Hematopoietic multipotent progenitor cell treated with erythropoietin and hydrocortisone succinate and interleukin-3 and kit ligand, for 4 days (in vitro differentiated cells): ENCODE results near the gene TPRX2.
"Not testable (repeated sequence)": the region's sequence is repeated elsewhere in the genome, so short reads cannot be mapped to it uniquely, and the experiment has no call there.

ENCODE experiments used
- DNase-seq: peaks from one replicate; pipeline ENCODE4 v3.0.0-alpha.2; 2015

Gene TPRX2

DNA sequence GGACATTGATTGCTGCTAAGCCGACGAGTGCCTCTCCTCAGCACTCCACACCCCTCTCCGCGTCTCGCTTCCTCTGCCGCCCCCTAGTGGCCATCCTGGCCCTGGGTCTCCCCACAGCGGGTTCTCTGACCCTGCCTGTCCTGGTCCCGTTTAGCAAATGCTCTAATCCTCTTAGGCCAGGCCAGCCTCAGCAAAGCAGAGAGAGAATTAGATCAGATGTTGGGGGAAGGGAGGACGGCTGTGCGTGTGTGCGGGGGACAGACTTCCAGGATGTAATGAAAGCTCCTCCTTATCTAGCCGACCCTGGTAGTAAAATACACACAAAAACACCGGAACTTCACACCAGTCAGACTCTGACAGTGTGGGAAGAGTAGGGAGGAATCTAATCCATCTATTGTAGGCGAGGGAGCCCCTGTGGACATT lies 4.5 kb downstream of the TPRX2 start:
- peak; percentile 89 for DNase-seq

DNA sequence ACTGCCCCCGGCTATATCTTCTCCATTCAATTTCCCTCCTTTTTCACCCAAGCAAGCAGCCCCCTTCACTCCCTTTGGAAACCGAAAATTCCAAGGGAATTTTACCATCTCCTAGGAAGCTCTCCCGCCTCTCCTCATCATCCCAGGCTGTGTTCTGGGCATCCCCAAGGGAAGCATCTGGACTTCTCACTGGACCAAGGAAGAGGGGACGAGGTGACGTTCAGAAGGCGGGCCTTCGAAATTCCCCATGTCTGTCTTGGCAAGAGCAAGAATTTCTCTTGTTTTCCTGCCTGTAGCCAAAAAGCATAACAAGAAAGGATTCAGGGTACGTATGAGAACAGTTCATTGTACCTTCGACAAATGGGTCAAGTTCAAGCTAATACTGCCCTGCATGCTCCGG lies 6.1 kb downstream of the TPRX2 start:
- no peak for DNase-seq

DNA sequence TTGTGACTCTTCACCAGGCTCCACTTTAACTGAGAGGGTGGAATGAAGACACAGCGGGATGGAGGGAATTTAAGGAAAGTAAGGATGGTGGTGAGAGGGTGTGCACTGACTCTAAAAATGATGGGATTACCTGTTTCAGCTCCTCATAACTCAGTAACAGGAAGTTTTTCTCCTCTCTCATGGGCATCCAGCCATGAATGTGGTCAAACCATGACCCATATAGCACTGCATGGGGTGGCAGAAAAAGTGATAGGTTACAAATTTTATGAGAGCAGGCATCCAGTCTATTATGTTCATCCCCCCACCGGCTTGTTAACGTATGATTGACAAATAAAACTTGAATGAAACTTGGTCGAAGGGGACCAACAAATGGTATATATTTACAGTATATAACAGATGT lies 19.9 kb downstream of the TPRX2 start:
- DNase-seq = no peak

DNA sequence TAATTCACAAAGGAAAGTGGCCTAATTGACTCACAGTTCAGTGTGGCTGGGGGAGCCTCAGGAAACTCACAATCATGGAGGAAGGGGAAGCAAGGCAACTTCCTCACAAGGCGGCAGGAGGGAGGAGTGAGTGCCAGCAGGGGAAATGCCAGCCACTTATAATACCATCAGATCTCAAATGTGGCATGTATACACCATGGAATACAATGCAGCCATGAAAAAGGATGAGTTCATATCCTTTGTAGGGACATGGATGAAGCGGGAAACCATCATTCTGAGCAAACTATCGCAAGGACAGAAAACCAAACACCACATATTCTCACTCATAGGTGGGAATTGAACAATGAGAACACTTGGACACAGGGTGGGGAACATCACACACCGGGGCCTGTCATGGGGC lies 20.4 kb downstream of the TPRX2 start:
- not testable (repeated sequence) for DNase-seq

DNA sequence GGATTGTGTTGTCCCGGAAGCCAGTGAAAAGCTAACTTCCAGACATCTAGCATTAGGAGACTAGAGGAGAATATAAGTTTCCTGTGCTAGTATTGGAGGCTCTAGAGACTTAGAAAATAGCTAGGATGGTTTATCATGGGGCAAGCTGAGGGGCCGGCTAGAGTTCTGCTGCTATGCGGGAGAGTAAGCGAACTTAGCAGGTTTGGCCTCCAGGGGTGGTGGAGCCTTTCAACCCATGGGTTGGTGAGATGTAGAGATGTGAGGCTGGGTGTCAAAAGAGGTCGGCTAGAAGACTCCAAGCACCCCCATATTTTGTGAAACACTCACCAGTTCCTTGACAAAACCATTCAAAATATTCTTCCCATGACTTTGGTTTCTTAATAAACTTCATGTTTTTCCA lies 22.7 kb downstream of the TPRX2 start:
- DNase-seq = no peak

DNA sequence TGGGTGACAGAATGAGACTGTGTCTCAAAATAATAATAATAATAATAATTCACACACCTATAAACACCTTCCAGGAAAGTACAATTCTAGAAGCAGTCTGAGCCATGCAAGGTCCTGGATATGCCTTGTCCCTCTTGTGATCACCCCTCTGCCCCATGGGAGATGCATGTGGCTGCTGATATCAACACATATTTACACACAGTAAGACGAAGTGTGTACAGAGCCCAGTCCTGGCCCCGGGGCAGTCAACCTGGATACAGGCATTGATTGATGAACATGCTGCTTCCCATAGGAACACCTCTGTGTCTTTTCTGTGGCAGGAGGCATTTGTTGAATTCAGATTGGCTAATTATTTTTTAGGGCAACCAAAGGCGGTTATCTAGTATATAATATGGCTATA lies 23.9 kb downstream of the TPRX2 start:
- DNase-seq = no peak

DNA sequence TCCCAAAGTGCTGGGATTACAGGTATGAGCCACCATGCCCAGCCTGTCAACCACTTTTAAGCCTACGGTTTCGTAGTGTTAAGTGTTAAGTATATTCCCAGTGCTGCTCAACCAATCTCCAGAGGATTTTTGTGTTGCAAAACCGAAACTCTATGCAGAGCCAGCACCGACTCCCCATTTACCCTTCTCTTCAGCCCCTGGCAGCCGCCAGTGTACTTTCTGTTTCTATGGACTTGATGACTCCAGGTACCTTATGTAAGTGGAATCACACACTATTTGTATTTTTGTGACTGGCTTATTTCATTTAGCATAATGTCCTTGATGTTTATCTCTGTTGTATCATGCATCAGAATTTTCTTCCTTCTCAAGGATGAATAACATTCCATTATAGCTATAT lies 26.0 kb downstream of the TPRX2 start:
- no peak for DNase-seq

DNA sequence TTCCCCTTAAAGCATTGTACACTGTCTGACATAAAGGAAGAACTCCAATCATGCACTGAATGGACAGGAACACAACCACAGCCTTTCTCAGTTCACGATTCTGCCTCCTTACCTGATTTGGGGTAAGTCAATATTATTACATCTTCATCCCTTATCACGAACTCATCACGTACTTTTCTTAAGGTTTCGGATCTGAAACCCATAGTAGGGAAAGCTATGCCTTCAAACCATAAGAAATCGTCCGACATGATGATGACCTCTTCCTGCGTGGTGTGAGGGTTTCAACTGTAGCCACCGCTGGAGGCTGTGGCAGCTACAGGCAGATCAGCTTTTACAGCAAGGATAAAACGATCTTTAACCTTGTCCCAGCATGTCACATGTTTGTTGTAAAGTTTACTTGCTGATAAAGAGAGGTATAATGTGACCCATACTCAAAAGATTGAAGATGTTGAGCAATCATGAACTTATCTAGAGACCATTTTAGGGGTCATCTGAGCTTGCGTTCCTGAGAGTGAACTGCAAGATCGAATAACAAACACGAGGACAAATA lies 27.1 kb downstream of the TPRX2 start, which contains the start of gene SULT2A1:
TSS of gene SULT2A1 (minus strand) at position 306 of the 550 bp plus-strand sequence. CDS start at position 248, 58 bp downstream.
- DNase-seq = no peak

DNA sequence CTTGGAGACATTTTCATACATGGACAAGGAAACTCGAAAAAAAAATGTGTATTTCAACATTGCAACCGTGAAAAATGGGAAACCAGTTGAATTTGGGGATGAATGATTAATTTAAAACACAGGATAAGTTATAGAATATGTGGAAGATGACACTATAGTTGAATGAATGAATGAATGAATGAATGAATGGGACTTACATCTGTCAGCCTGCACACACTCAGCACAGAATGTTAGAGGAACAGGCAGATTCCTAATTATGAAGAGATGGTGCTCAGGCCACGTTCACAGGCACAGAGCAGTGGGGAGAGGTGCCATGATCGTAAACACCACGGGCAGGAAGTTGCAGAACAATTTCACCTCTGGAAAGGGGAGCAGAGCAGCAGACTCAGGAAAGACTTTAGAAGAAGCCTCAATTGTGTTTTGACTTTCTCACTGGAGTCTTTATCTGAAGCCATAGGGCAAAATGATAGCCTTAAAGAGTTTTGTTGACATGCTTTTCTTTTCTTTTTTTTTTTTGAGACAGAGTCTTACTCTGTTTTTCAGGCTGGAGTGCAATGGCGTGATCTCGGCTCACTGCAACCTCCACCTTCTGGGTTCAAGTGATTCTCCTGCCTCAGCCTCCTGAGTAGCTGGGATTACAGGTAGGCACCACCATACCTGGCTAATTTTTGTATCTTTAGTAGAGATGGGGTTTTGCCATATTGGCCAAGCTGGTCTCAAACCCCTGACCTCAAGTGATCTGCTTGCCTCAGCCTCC lies 32.0 kb downstream of the TPRX2 start:
- DNase-seq = peak; percentile 4

DNA sequence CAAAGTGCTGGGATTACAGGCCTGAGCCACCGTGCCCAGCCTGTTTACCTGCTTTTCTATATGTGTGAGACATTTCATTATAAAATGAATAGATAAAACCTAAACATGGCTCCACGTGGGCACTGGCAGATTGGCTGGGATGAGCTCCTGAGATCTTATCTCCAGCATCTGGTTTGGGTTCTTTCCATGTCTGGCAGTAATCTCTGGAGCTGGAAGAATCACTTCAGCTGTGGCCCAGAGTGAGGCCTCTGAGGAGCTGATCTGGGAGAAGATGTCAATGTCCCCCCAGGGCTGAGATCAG lies 32.5 kb downstream of the TPRX2 start:
- DNase-seq = no peak

DNA sequence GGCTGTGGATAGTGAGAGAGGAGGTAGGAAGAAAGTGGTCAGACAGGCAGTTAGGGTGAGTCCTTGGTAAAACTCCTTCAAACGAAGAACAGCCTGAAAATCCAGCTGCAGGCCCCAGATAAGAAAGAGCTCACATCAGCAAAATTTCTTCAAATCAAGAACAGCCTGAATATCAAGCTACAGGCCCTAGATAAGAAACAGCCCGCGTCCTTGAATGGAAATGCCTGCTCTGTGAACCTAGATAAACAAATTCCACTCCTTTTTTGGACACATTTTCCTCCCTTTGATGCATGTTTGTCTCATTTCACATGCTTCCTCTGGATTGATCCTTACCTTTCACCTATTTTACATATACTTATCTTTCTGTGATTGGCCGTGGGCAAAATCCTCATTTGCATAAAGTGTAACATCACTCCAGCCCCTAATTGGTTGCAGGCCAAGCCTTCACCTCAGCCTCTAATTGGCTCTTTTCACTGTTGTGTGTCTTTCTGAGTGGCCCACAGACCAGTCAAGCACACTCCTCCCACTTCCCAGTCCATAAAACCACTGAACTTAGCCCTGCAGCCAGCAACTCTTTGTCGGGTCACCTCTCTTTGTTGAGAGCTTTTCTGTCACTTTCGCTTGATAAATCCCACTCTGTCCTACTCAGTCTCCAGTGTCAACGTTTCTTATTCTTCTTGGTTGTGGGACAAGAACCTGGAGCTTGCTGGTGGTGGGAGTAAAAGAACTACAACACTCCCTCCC lies 33.1 kb downstream of the TPRX2 start:
- DNase-seq = peak; percentile 96

DNA sequence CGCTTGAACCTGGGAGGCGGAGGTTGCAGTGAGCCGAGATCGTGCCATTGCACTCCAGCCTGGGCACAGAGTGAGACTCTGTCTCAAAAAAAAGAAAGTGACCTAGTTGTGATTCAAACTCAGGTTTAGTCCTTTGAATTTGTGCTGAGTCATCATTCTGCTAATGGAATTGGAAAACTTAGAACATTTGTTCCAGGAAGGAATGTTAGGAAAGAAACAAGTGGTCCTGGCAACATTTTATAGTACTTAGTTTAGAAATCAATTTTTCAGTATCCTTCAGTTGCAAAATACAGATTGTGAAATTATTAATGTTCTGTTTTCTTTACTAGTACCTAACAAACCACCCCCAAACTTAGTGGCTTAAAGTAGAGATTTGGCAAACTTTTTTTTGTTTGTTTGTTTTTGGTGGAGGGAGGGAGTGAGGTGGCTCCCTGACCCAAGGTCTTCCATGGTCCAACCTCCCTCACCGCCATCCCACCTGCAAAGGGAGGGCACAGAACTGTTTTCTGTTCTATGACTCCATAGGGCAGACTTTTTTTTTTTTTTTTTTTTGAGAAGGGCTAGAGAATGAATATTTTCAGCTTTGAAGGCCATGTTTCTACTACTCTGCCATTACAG lies 36.2 kb downstream of the TPRX2 start:
- no peak for DNase-seq

DNA sequence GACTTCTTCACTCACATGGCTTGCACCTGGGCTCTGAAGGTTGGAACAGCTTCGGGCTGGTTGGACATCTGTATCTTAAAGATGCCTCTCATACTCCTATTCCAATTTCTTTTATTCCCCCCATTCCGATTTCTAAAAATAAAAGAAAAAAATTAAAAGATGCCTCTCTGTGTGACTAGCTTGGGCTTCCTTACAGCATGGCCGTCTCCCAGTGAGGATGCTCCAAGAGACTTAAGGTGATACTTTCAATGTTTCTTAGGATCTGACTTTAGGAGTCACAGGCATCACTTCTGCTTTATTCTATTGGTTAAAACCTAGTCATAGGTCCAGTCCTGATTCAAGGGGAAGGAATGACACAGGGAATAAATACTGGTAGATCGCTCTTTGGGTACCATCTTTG lies 37.0 kb downstream of the TPRX2 start:
- no peak for DNase-seq

DNA sequence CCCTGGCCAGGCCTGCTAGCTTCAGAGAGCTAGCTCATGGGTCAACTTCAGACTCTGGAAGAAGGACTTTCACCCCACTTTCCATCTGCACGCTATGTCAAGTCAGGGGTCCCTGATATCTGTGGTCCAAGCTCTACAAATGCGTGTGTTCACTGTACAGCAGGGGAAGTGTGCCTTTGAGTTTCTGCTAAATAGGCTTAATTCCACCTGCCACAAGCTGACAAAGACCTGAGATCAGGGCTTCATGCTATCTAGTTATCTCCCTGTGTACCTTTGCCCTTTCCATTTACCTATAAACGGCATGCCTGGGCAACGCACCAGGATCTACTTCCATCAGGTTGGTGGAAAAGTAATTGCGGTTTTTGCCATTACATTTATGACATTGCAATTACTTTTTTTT lies 37.7 kb downstream of the TPRX2 start:
- no peak for DNase-seq

DNA sequence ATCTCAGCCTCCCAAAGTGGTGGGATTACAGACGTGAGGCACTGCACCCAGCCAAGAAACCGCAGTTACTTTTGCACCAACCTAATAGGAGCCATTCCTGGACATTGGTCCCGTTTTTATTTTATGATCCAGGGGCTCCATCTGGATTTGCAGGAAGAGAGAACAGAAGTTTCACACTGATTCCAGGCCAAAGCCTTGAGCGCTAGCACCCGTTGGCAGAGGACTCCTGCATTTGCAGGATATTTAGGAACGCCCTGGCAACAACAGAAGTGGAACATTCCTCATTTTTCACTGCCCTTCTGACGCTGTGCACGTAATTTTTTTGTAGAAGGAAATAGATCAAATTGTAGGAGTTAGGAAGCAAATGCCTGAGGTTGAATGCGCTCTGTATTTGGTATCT lies 38.8 kb downstream of the TPRX2 start:
- no peak for DNase-seq

DNA sequence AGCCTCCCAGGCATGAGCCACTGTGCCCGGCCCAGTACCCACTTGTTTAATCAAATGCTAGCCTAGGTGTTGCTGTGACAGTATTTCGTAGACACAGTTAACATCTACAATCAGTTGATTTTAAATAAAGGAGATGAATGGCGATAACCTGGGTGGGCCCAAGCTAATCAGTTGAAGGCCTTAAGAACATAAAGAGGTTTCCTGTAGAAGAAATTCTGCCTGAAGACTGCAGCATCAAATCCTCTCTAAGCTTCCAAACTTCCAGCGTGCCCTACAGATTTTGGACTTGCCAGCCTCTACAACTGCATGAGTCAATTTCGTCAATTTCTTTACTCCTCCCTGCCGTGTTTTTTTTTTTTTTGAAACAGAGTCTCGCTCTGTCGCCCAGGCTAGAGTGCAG lies 40.3 kb downstream of the TPRX2 start:
- DNase-seq = no peak

DNA sequence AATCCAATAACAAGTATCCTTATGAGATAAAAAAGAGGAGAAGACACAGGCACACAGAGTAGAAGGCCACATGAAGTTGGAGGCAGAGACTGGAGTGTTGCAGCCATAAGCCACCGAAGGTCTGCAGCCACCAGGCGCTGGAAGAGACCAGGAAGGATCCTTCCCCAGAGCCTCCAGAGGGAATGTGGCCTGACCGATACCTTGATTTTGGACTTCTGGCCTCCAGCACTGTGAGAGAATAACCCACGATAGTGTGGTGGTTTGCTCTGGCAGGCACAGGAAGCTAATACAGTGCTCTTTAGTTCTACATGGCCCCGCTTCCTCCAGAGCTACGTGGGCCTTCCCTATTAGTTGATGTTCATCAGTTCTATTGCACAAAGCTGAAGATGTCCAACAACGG lies 42.3 kb downstream of the TPRX2 start:
- no peak for DNase-seq

DNA sequence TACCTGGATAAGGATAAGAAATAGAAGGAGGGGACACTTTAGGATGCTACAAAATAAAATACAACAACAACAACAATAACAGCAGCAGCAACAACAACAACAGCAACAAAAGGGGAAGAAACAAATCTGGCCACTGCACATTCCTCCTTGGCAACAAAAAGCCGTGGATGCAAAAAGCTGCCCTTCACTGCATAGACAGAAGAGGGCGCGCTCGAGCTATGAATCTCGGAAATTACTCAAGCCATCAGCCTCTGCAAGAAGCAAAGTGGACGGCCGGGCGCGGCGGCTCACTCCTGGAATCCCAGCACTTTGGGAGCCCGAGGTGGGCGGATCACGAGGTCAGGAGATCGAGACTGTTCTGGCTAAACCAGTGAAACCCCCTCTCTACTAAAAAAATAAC lies 50.3 kb downstream of the TPRX2 start:
- not testable (repeated sequence) for DNase-seq

DNA sequence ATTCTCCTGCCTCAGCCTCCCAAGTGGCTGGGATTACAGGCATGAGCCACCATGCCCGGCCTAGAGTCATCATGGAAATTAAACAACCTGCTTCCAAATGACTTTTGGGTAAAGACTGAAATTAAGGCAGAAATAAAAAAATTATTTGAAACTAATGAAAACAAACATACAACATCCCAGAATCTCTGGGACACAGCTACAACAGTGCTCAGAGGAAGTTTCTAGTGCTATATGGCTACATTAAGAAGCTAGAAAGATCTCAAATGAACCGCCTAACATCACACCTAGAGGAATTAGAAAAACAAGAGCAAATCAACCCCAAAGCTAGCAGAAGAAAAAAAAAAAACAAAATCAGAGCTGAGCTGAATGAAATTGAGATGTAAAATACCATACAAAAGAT lies 51.2 kb downstream of the TPRX2 start:
- DNase-seq = not testable (repeated sequence)
